ENCODE measurements around the gene DGKI. TPM values are rescaled to one million over a fixed set of nuclear protein-coding genes. Genes with fewer than 3 reads are reported as not detected.

The DGKI gene
- total and polyA plus RNA-seq, 2 of the 4 experiments (the other 2 are of a cell fraction), result 3.9 to 15.8 TPM

GRCh38 chr7:137373507-137373906 is 473.3 kb downstream of the DGKI start:
- no peak overlapping the region for H2BK120ac ChIP-seq (ENCODE audit: low read depth, low read length)
- H2AK9ac ChIP-seq (replicated peaks; ENCODE audit: low read depth, low read length, poor library complexity), result no peak overlapping the region
- H3K4me3 ChIP-seq (ENCODE audit: insufficient read depth, low read depth, low read length), result no peak overlapping the region
- H3K79me1 ChIP-seq (ENCODE audit: low read depth in 1 of 2, low read length in 2 of 2), result no peaks in the 10 kb centered on the region
- H3K9me1 ChIP-seq (ENCODE audit: insufficient read depth, low read length), result no peaks in the 10 kb centered on the region
- no peaks in the 10 kb centered on the region for H3K36me3 ChIP-seq (ENCODE audit: control insufficient read depth, insufficient read depth, low read length)
- no peak overlapping the region for H3K56ac ChIP-seq (ENCODE audit: extremely low read depth, insufficient read depth, low read length)
- in situ Hi-C loops (cut with MboI; ENCODE audit: low sequenced_read_pairs), result no loop called here
- intact Hi-C loops (cut with micrococcal nuclease), result no loop called here
- no peak overlapping the region for H3K27ac ChIP-seq (ENCODE audit: insufficient read depth, low read length)
- no peak overlapping the region for H2AK5ac ChIP-seq (ENCODE audit: low read depth, low read length)
- no peaks in the 10 kb centered on the region for H3K27me3 ChIP-seq (ENCODE audit: control insufficient read depth, insufficient read depth, low read length)
- H4K20me1 ChIP-seq (ENCODE audit: insufficient read depth, low read length), result no peaks in the 10 kb centered on the region
- H3K9me3 ChIP-seq (ENCODE audit: control insufficient read depth, insufficient read depth, low read length), result no peaks in the 10 kb centered on the region
- dilution Hi-C loops (cut with HindIII; ENCODE audit: low sequenced_read_pairs, unreplicated experiment), result no loop called here
- no peak overlapping the region for H3K23ac ChIP-seq (ENCODE audit: low read depth, low read length)
- BruUV-seq (replicated peaks), result no TSS peak
- ATAC-seq (ENCODE audit: low read depth) (no peak), DNase-seq (no peak)
- no peaks in the 10 kb centered on the region for H3K4me1 ChIP-seq (ENCODE audit: control insufficient read depth, insufficient read depth, low read length)
- no peak overlapping the region for H4K8ac ChIP-seq (ENCODE audit: low read depth in 2 of 2, low read length in 2 of 2)
- H2BK15ac ChIP-seq (ENCODE audit: low read depth, low read length), result no peak overlapping the region
- no peak overlapping the region for H3K9ac ChIP-seq (ENCODE audit: low read depth, low read length)
- POLR2A ChIA-PET (ENCODE audit: unreplicated experiment), result no interaction called here
- WGBS, 2 experiments (ENCODE audit: extremely low coverage in 2 of 2, insufficient read length in 1 of 2), result no CpG with 5 or more reads among the region's 2 CpGs
- no peak for TF ChIP-seq NFE2L2 (IDR thresholded peaks at IDR 0.05; ENCODE audit: low read depth, low read length)
- TF ChIP-seq CHD1 (IDR thresholded peaks at IDR 0.05; ENCODE audit: low read depth, low read length), result no peak
- TF ChIP-seq RFX5 (IDR thresholded peaks at IDR 0.05; ENCODE audit: low read depth, low read length), result no peak
- no peak overlapping the region for H4K5ac ChIP-seq (ENCODE audit: low read depth, low read length)
- H3K18ac ChIP-seq (ENCODE audit: low read depth, low read length), result no peak overlapping the region
- no peak overlapping the region for H4K91ac ChIP-seq (ENCODE audit: insufficient read depth, low read depth, low read length)
- H2BK20ac ChIP-seq (ENCODE audit: low read depth, low read length), result no peak overlapping the region
- no peak overlapping the region for H3K4me2 ChIP-seq (ENCODE audit: low read depth, low read length)
- CTCF ChIA-PET, result interaction anchor here (1.0 kb wide), 1 partner anchor 10 kb away, joined by 3 read pairs; no protein-coding TSS in a partner anchor
- H2BK5ac ChIP-seq (ENCODE audit: low read depth, low read length, poor library complexity, severe bottlenecking), result no peak overlapping the region
- no peak overlapping the region for H3K14ac ChIP-seq (replicated peaks; ENCODE audit: low read depth, low read length)
- no peak overlapping the region for H3K4ac ChIP-seq (ENCODE audit: low read depth, low read length)
- no peak overlapping the region for H2AFZ ChIP-seq (replicated peaks; ENCODE audit: low read length, poor library complexity)
